HEK293 (cell line): ENCODE measurements around the gene ANO3.

Source experiments
- CTCF ChIA-PET: fragments of 350-600 bp; formaldehyde crosslinking; extraction: SDS; loops from one replicate; lab custom pipeline; 2021; ENCODE audit warnings: antibody characterized with exemption; lab: Yijun Ruan, JAX
- POLR2A ChIA-PET: fragments of 300-600 bp; formaldehyde crosslinking; extraction: SDS; loops from one replicate; lab custom pipeline; 2020; ENCODE audit warnings: antibody characterized with exemption, inconsistent platforms; lab: Yijun Ruan, JAX
- H3K27ac ChIP-seq: fragments of 200-500 bp; sonication (Bioruptor generic); 2 replicates; pipeline ENCODE4 v1.5.1; 2014; ENCODE audit warnings: low read depth, low read length, control low read depth, inconsistent platforms; ENCODE audit errors: extremely low read depth
- H3K36me3 ChIP-seq, 2 experiments: fragments of 200-500 bp in 1 of 2; sonication (Bioruptor generic) in 1 of 2; 1 replicate in 1 of 2; 2 replicates in 1 of 2; pipeline ENCODE4 v1.5.1; 2014 to 2017; ENCODE audit warnings: inconsistent platforms in 2 of 2, low read length in 2 of 2; ENCODE audit not compliant: control insufficient read depth in 2 of 2, insufficient read depth in 1 of 2
- H3K4me1 ChIP-seq: fragments of 200-500 bp; sonication (Bioruptor generic); 2 replicates; pipeline ENCODE4 v1.5.1; 2014; ENCODE audit warnings: mild to moderate bottlenecking, low read length, inconsistent platforms; ENCODE audit not compliant: control insufficient read depth, insufficient read depth
- H3K4me3 ChIP-seq: 2 replicates; pipeline ENCODE4 v1.5.1; 2011; ENCODE audit warnings: low read depth, mild to moderate bottlenecking, control low read depth, low read length, moderate library complexity
- H3K9me3 ChIP-seq: fragments of 200-500 bp; sonication (Bioruptor generic); 2 replicates; pipeline ENCODE4 v1.5.1; 2014; ENCODE audit warnings: low read depth, low read length, inconsistent platforms; ENCODE audit not compliant: control insufficient read depth, insufficient read depth
- GLI2 ChIP-seq: fragments of 450-650 bp; formaldehyde crosslinking; IDR thresholded peaks from 2 replicates; pipeline ENCODE4; 2017; ENCODE audit warnings: missing biosample characterization, missing genetic modification characterization, low read depth, borderline replicate concordance
- GLIS2 ChIP-seq: fragments of 450-650 bp; formaldehyde crosslinking; IDR thresholded peaks from 2 replicates; pipeline ENCODE4 v1.5.1; 2016; ENCODE audit warnings: missing biosample characterization, missing genetic modification characterization
- HOXC10 ChIP-seq: sonication (generic); formaldehyde crosslinking; IDR thresholded peaks from 2 replicates; pipeline ENCODE4 v1.8.1; 2023; ENCODE audit warnings: mild to moderate bottlenecking, missing genetic modification reagents
- IKZF3 ChIP-seq: fragments of 450-650 bp; IDR thresholded peaks from 2 replicates; pipeline ENCODE4 v1.5.0; 2018; ENCODE audit warnings: missing biosample characterization, mild to moderate bottlenecking, missing genetic modification characterization, moderate library complexity
- KLF16 ChIP-seq: fragments of 450-650 bp; formaldehyde crosslinking; IDR thresholded peaks from 2 replicates; pipeline ENCODE4 v1.5.1; 2017; ENCODE audit warnings: missing biosample characterization, missing genetic modification characterization
- KLF9 ChIP-seq: fragments of 450-650 bp; formaldehyde crosslinking; IDR thresholded peaks from 2 replicates; pipeline ENCODE4 v1.5.1; 2016; ENCODE audit warnings: missing biosample characterization, missing genetic modification characterization, low read depth
- RBAK ChIP-seq: fragments of 450-650 bp; formaldehyde crosslinking; IDR thresholded peaks from 2 replicates; pipeline ENCODE4 v1.5.1; 2016; ENCODE audit warnings: missing biosample characterization, missing genetic modification characterization
- REPIN1 ChIP-seq: fragments of 450-650 bp; formaldehyde crosslinking; IDR thresholded peaks from 2 replicates; pipeline ENCODE4 v1.5.1; 2017; ENCODE audit warnings: missing biosample characterization, missing genetic modification characterization, low read depth
- TSHZ1 ChIP-seq: fragments of 450-650 bp; formaldehyde crosslinking; IDR thresholded peaks from 2 replicates; pipeline ENCODE4 v1.5.1; 2016; ENCODE audit warnings: missing biosample characterization, missing genetic modification characterization, borderline replicate concordance
- ZFP3 ChIP-seq: fragments of 450-650 bp; formaldehyde crosslinking; IDR thresholded peaks from 2 replicates; pipeline ENCODE4 v1.5.1; 2016; ENCODE audit warnings: low read depth, missing biosample characterization, missing genetic modification characterization
- ZNF223 ChIP-seq: fragments of 450-650 bp; formaldehyde crosslinking; IDR thresholded peaks from 2 replicates; pipeline ENCODE4 v1.5.1; 2016; ENCODE audit warnings: missing biosample characterization, missing genetic modification characterization
- ZNF24 ChIP-seq: fragments of 450-650 bp; formaldehyde crosslinking; IDR thresholded peaks from 2 replicates; pipeline ENCODE4 v1.5.1; 2016; ENCODE audit warnings: missing biosample characterization, missing genetic modification characterization
- ZNF266 ChIP-seq: fragments of 450-650 bp; formaldehyde crosslinking; IDR thresholded peaks from 2 replicates; pipeline ENCODE4 v1.5.1; 2016; ENCODE audit warnings: missing biosample characterization, missing genetic modification characterization, low read depth
- ZNF354C ChIP-seq: fragments of 450-650 bp; formaldehyde crosslinking; IDR thresholded peaks from 2 replicates; pipeline ENCODE4 v1.5.1; 2016; ENCODE audit warnings: missing biosample characterization, missing genetic modification characterization, low read depth, borderline replicate concordance
- ZNF416 ChIP-seq: fragments of 450-650 bp; formaldehyde crosslinking; IDR thresholded peaks from 2 replicates; pipeline ENCODE4 v1.5.1; 2016; ENCODE audit warnings: missing biosample characterization, missing genetic modification characterization
- ZNF544 ChIP-seq: fragments of 450-650 bp; formaldehyde crosslinking; IDR thresholded peaks from 2 replicates; pipeline ENCODE4 v1.5.0; 2017; ENCODE audit warnings: missing biosample characterization, missing genetic modification characterization
- ZNF558 ChIP-seq: fragments of 450-650 bp; formaldehyde crosslinking; IDR thresholded peaks from 2 replicates; pipeline ENCODE4 v1.5.1; 2016; ENCODE audit warnings: missing biosample characterization, missing genetic modification characterization
- ZNF660 ChIP-seq: fragments of 450-650 bp; IDR thresholded peaks from 2 replicates; pipeline ENCODE4 v1.5.1; 2018; ENCODE audit warnings: missing biosample characterization, mild to moderate bottlenecking, missing genetic modification characterization
- ZNF664 ChIP-seq: fragments of 450-650 bp; formaldehyde crosslinking; IDR thresholded peaks from 2 replicates; pipeline ENCODE4 v1.5.1; 2016; ENCODE audit warnings: missing biosample characterization, missing genetic modification characterization
- ZNF677 ChIP-seq: fragments of 450-650 bp; IDR thresholded peaks from 2 replicates; pipeline ENCODE4 v1.5.0; 2018; ENCODE audit warnings: missing biosample characterization, mild to moderate bottlenecking, missing genetic modification characterization, moderate library complexity
- ZNF701 ChIP-seq: fragments of 450-650 bp; formaldehyde crosslinking; IDR thresholded peaks from 2 replicates; pipeline ENCODE4 v1.5.1; 2016; ENCODE audit warnings: missing biosample characterization, missing genetic modification characterization
- ZSCAN18 ChIP-seq: fragments of 450-650 bp; formaldehyde crosslinking; IDR thresholded peaks from 2 replicates; pipeline ENCODE4 v1.5.1; 2016; ENCODE audit warnings: missing biosample characterization, missing genetic modification characterization
- ZSCAN30 ChIP-seq: fragments of 450-650 bp; IDR thresholded peaks from 2 replicates; pipeline ENCODE4 v1.5.1; 2018; ENCODE audit warnings: missing biosample characterization, mild to moderate bottlenecking, missing genetic modification characterization, moderate library complexity
- ZSCAN4 ChIP-seq: fragments of 450-650 bp; formaldehyde crosslinking; IDR thresholded peaks from 2 replicates; pipeline ENCODE4 v1.5.1; 2017; ENCODE audit warnings: missing biosample characterization, missing genetic modification characterization

ANO3 gene

GRCh38 chr11:26550022-26550421 is 218.1 kb downstream of the ANO3 start:
- H3K36me3 ChIP-seq: no peaks in the 10 kb centered on the region
- TF ChIP-seq ZSCAN18: no peak
- no peak for TF ChIP-seq REPIN1 (tag by site-specific recombination)
- TF ChIP-seq ZSCAN30 (tag by site-specific recombination): no peak
- no peak for TF ChIP-seq RBAK (tag by site-specific recombination)
- H3K9me3 ChIP-seq: no peaks in the 10 kb centered on the region
- H3K4me3 ChIP-seq: no peak overlapping the region
- no peak overlapping the region for H3K27ac ChIP-seq
- ChIA-PET POLR2A (no interaction called here), CTCF (interaction anchor here (0.6 to 0.7 kb wide), 2 partner anchors 141 to 253 kb away, joined by 3 to 4 read pairs; no protein-coding TSS in a partner anchor)
- H3K4me1 ChIP-seq: no peaks in the 10 kb centered on the region

GRCh38 chr11:26551186-26551801 is 219.4 kb downstream of the ANO3 start:
- Histone ChIP-seq H3K4me3 (no peak overlapping the region), H3K27ac (no peak overlapping the region), H3K36me3 (no peaks in the 10 kb centered on the region), H3K9me3 (no peaks in the 10 kb centered on the region), H3K4me1 (no peaks in the 10 kb centered on the region)
- ChIA-PET POLR2A (no interaction called here), CTCF (interaction anchor here (0.6 to 2.2 kb wide), 6 partner anchors 9 to 267 kb away, joined by 3 to 11 read pairs (median 4); no protein-coding TSS in a partner anchor)
- TF ChIP-seq ZNF354C: no peak

- CTCF ChIA-PET: no interaction called here
These were observed 221.3 kb downstream of the ANO3 start for GRCh38 chr11:26553182-26553581.

GRCh38 chr11:26554455-26554854 is 222.5 kb downstream of the ANO3 start:
- no peaks in the 10 kb centered on the region for H3K9me3 ChIP-seq
- H3K4me1 ChIP-seq: no peaks in the 10 kb centered on the region
- H3K27ac ChIP-seq: no peak overlapping the region
- no peaks in the 10 kb centered on the region for H3K36me3 ChIP-seq
- POLR2A ChIA-PET: no interaction called here
- CTCF ChIA-PET: no interaction called here
- no peak overlapping the region for H3K4me3 ChIP-seq
- no peak for TF ChIP-seq ZNF544 (tag by site-specific recombination)
- TF ChIP-seq ZNF664 (tag by site-specific recombination): no peak
- no peak for TF ChIP-seq GLI2 (tag by site-specific recombination)
- no peak for TF ChIP-seq ZNF24 (tag by site-specific recombination)
- no peak for TF ChIP-seq ZNF558 (tag by site-specific recombination)
- no peak for TF ChIP-seq KLF16 (tag by site-specific recombination)
- no peak for TF ChIP-seq GLIS2 (tag by site-specific recombination)
- no peak for TF ChIP-seq ZSCAN4 (tag by site-specific recombination)
- TF ChIP-seq ZFP3: no peak
- no peak for TF ChIP-seq TSHZ1 (tag by site-specific recombination)
- no peak for TF ChIP-seq ZNF266 (tag by site-specific recombination)
- TF ChIP-seq IKZF3 (tag by site-specific recombination): no peak
- no peak for TF ChIP-seq HOXC10 (CRISPR knock-in tag)
- TF ChIP-seq ZNF416: no peak
- no peak for TF ChIP-seq KLF9 (tag by site-specific recombination)
- no peak for TF ChIP-seq ZNF660 (tag by site-specific recombination)

More at GRCh38 chr11:26553182-26553581, 221.3 kb downstream of the ANO3 start:
- Histone ChIP-seq H3K4me3 (no peak overlapping the region), H3K4me1 (no peaks in the 10 kb centered on the region), H3K36me3 (no peaks in the 10 kb centered on the region), H3K9me3 (no peaks in the 10 kb centered on the region), H3K27ac (no peak overlapping the region)
- POLR2A ChIA-PET: no interaction called here
- no peak for TF ChIP-seq IKZF3 (tag by site-specific recombination)
- TF ChIP-seq ZNF701 (tag by site-specific recombination): no peak
- TF ChIP-seq ZNF677 (tag by site-specific recombination): no peak
- TF ChIP-seq ZNF223: no peak
